Mammary epithelial cell (primary cell): ENCODE measurements around the gene AP3S1.
"Not testable (repeated sequence)": the region's sequence is repeated elsewhere in the genome, so short reads cannot be mapped to it uniquely, and the experiment has no call there.

Source experiments
- EZH2 ChIP-seq: IDR thresholded peaks from 2 replicates; pipeline ENCODE4 v1.6.1; 2012; ENCODE audit warnings: low read length, inconsistent platforms, borderline replicate concordance
- TF ChIP-seq, protein P1 (sequence below), 2 donors: IDR thresholded peaks in 1 of 2; conservative IDR thresholded peaks in 1 of 2; 2 replicates each; pipeline ENCODE4 v1.5.1; 2011 to 2012; ENCODE audit warnings: inconsistent platforms in 2 of 2, low read length in 2 of 2, mild to moderate bottlenecking in 2 of 2, control low read depth in 1 of 2, low read depth in 1 of 2; ENCODE audit not compliant: insufficient read depth in 1 of 2; ENCODE audit errors: extremely low read depth in 1 of 2

DNA sequence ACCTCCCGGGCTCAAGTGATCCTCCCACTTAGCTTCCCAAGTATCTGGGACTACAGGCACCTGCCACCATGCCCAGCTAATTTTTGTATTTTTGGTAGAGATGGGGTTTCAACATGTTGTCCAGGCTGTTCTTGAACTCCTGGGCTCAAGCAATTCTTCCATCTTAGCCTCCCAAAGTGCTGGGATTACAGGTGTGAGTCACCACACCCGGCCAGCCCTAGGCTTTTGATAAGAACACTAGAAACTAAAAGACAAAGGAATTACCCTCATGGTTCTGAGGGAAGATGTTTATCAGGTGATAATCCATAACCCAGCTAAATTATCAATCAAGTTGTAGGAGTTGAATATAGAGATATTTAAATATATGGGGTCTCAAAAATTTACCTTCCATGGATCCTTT lies 33.7 kb upstream of the AP3S1 start:
- TF ChIP-seq, protein P1, sequence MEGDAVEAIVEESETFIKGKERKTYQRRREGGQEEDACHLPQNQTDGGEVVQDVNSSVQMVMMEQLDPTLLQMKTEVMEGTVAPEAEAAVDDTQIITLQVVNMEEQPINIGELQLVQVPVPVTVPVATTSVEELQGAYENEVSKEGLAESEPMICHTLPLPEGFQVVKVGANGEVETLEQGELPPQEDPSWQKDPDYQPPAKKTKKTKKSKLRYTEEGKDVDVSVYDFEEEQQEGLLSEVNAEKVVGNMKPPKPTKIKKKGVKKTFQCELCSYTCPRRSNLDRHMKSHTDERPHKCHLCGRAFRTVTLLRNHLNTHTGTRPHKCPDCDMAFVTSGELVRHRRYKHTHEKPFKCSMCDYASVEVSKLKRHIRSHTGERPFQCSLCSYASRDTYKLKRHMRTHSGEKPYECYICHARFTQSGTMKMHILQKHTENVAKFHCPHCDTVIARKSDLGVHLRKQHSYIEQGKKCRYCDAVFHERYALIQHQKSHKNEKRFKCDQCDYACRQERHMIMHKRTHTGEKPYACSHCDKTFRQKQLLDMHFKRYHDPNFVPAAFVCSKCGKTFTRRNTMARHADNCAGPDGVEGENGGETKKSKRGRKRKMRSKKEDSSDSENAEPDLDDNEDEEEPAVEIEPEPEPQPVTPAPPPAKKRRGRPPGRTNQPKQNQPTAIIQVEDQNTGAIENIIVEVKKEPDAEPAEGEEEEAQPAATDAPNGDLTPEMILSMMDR (conservative IDR thresholded peaks at IDR 0.05 in 1 of 2, IDR thresholded peaks at IDR 0.05 in 1 of 2; ENCODE audit: extremely low read depth in 1 of 2, insufficient read depth in 1 of 2, low read depth in 1 of 2, low read length in 2 of 2) = not testable (repeated sequence)
- TF ChIP-seq EZH2 = not testable (repeated sequence)
